Left ventricle myocardium inferior (tissue), 1 donor: ENCODE results near the gene RPL36. TPM values are rescaled to one million over a fixed set of nuclear protein-coding genes. Genes with fewer than 3 reads are reported as not detected.
"Not testable (repeated sequence)": the region's sequence is repeated elsewhere in the genome, so short reads cannot be mapped to it uniquely, and the experiment has no call there.

Experiments
- DNase-seq: peaks from one replicate; pipeline ENCODE4 v3.0.0-alpha.2; 2020
- H3K27ac ChIP-seq: fragments of 200-600 bp; replicated peaks from 2 replicates; pipeline ENCODE4 v1.8.0; 2021
- H3K27me3 ChIP-seq: fragments of 200-600 bp; 2 replicates; pipeline ENCODE4 v1.8.0; 2021; ENCODE audit warnings: low read depth
- H3K36me3 ChIP-seq: fragments of 200-600 bp; 2 replicates; pipeline ENCODE4 v1.8.0; 2021
- H3K4me1 ChIP-seq: fragments of 200-600 bp; 2 replicates; pipeline ENCODE4 v1.8.0; 2021
- H3K4me3 ChIP-seq: fragments of 200-600 bp; 2 replicates; pipeline ENCODE4 v1.8.0; 2021; ENCODE audit warnings: mild to moderate bottlenecking, moderate library complexity
- H3K9me3 ChIP-seq: fragments of 200-600 bp; replicated peaks from 2 replicates; pipeline ENCODE4 v1.8.0; 2021
- intact Hi-C: fragments of 100-400 bp; cut with micrococcal nuclease; formaldehyde crosslinking; loops from one replicate; pipeline ENCODE4 v1.11.0; 2022
- total RNA-seq: library from RNA; stranded (reverse); fragmentation: NEBNext Ultra II Directional; extraction: Animal tissue kit (Norgen Biotek cat#: 25700); gene quantifications from one replicate; pipeline ENCODE4 v1.2.1, GENCODE V29; 2021
- TF ChIP-seq, protein P1 (sequence below): fragments of 200-600 bp; IDR thresholded peaks from 2 replicates; pipeline ENCODE4 v1.8.0; 2021; ENCODE audit warnings: antibody characterized with exemption, mild to moderate bottlenecking, borderline replicate concordance
- donor health status: DM: no; HTN: yes; CAD: no; lungs with severe emphysema.

Gene RPL36
- total RNA-seq, 1 donor from 2014 or later: 407 TPM

DNA sequence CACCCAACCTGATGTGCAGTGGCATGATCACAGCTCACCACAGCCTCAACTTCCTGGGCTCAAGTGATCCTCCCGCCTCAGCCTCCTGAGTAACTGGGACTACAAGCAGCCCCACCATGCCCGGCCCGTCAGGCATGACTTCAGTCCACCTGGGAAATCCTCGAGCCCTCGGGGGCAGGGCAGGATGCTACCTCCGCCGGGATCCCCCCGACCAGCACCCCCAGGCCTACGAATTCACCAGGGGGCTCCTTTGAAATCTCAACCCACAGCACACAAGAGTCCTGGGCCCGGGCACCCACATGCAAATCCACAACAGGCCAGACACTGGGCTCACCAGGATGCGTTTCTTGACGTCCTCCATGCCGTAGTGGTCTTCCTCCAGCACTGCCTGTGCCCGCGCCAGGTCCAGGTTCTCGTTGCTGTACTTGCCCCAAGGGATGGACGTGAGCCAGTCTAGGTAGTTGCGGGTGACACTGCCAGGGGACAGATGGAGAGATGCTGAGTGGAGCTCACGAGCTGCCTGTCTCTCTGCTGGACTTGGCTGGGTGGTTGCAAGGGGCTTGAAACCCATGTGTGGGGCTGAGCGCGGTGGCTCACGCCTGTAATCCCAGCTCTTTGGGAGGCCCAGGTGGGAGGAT, 10.5 kb downstream of the RPL36 start:
- Histone ChIP-seq H3K4me3 (no peak overlapping the region), H3K9me3 (no peaks in the 10 kb centered on the region), H3K27me3 (no peaks in the 10 kb centered on the region), H3K36me3 (peaks cover 80% of the 10 kb centered on the region), H3K4me1 (no peaks in the 10 kb centered on the region), H3K27ac (no peak overlapping the region)
- TF ChIP-seq, protein P1, sequence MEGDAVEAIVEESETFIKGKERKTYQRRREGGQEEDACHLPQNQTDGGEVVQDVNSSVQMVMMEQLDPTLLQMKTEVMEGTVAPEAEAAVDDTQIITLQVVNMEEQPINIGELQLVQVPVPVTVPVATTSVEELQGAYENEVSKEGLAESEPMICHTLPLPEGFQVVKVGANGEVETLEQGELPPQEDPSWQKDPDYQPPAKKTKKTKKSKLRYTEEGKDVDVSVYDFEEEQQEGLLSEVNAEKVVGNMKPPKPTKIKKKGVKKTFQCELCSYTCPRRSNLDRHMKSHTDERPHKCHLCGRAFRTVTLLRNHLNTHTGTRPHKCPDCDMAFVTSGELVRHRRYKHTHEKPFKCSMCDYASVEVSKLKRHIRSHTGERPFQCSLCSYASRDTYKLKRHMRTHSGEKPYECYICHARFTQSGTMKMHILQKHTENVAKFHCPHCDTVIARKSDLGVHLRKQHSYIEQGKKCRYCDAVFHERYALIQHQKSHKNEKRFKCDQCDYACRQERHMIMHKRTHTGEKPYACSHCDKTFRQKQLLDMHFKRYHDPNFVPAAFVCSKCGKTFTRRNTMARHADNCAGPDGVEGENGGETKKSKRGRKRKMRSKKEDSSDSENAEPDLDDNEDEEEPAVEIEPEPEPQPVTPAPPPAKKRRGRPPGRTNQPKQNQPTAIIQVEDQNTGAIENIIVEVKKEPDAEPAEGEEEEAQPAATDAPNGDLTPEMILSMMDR: no peak
- DNase-seq: no peak
- intact Hi-C loops: no loop called here

DNA sequence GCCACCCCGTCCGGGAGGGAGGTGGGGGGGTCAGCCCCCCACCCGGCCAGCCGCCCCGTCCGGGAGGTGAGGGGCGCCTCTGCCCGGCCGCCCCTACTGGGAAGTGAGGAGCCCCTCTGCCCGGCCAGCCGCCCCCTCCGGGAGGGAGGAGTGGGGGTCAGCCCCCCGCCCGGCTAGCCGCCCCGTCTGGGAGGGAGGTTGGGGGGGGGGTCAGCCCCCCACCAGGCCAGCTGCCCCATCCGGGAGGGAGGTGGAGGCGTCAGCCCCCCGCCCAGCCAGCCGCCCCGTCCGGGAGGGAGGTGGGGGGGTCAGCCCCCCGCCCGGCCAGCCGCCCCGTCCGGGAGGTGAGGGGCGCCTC, 11.9 kb downstream of the RPL36 start:
- H3K4me1 ChIP-seq, H3K27me3 ChIP-seq, H3K27ac ChIP-seq, H3K4me3 ChIP-seq, H3K9me3 ChIP-seq, intact Hi-C loops, DNase-seq: not testable (repeated sequence)
- H3K36me3 ChIP-seq: peaks cover 80% of the 10 kb centered on the region

DNA sequence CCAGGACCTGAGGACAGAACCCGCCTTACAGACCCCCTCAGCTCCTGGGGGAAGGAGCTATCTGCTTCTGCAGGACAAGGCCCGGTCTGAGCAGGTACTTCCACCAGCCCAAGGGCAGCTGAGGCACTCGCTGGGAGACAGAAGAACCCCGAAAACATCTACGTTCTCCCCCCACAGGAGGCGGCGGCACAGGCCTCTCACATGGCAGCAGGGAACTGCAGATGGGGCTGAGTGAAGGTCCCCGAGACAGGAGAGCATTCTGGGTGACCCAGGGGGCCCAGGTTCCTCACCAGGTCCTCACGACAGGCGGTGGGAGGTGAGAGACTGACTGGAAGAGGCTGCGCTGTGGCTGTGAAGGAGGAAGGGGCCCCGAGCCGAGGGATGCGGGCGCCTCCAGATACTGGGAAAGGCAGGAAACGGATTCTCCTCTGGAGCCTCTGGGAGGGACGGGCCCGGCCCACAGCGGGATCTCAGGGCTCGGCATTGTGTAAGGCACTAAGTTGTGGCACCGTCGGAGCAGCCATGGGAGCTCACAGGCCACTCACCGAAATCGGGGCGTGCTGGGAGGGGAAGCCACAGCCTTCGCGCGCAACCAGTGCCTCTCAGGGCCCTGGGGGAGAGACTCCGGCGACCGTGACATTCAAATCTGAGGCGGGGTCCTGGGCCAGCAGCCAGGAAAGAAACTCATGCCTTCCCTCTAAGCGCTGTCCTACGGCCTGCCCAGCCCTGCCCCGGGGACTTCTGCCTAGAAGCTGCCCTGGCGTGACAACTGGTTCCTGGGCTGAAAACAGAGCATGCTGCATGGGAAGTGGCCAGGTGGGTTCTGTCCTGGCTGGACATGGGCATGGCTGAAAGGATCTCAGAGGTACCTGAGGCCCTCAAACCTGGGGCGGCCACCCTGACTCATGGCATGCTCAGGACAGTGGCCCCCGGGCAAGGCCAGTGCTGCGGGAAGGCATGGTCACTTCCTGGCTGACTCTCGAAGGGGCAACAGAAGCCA, 14.0 kb downstream of the RPL36 start:
- Histone ChIP-seq H3K9me3 (no peaks in the 10 kb centered on the region), H3K4me1 (no peaks in the 10 kb centered on the region), H3K27me3 (no peaks in the 10 kb centered on the region), H3K4me3 (no peak overlapping the region), H3K27ac (no peak overlapping the region), H3K36me3 (peaks cover 80% of the 10 kb centered on the region)
- intact Hi-C loops: no loop called here
- no peak for DNase-seq
- TF ChIP-seq, protein P1: no peak

DNA sequence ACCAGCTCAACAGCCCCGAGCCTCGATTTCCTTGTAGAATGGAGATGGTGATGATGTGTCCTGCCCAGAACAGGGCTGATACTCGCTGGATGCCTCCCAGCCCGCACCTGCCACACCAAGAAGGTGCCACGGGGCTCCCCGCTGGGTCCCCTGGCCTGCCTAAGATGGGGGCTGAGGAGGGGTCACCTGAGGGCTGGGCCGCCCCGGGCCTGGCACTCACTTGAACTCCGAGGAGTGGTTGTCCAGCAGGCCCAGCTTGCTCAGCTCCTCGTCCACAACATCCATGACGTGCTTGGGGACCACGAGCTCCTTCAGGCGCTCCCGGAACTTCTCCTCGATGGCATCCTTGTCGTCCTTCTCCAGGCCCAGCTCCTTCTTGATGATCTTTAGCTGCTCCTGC, 15.5 kb downstream of the RPL36 start:
- no peak overlapping the region for H3K27ac ChIP-seq
- DNase-seq: no peak
- H3K9me3 ChIP-seq: no peaks in the 10 kb centered on the region
- H3K36me3 ChIP-seq: peaks cover 74% of the 10 kb centered on the region
- H3K4me3 ChIP-seq: no peak overlapping the region
- H3K4me1 ChIP-seq: no peaks in the 10 kb centered on the region
- TF ChIP-seq, protein P1: no peak
- no peaks in the 10 kb centered on the region for H3K27me3 ChIP-seq
- intact Hi-C loops: no loop called here

DNA sequence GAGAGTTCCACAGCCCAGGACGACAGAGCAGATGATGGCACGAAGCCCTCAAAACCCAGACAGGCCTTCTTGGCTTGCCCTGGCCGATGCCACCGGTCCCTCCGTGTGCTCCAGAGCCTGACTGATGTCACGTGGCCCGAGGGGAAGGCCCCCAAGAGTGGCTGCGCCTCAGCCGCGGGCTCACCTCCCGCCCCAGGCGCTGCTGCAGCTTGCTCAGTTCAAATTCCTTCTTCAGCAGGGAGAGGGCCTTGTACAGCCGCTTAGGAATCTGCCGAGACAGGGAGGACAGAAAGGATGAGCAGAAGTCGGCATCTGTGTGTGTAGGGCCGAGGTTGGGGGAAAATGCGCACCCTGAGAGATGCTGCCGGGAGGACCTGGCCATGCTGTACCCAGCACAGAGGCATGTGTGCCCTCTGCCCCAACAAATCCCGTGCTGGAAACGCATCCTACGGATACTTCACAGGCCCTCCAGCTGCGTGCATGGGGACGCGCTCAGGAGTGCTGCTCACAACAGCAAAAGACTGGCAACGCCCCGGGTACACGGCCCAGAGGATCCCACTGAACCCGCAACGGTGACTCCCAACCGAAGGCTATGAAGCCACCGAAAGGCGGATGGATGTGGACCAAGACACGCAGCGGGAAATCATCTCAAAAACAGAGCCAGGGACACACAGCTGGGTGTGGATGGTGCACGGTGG, 16.9 kb downstream of the RPL36 start:
- intact Hi-C loops: no loop called here
- Histone ChIP-seq H3K9me3 (no peaks in the 10 kb centered on the region), H3K4me1 (no peaks in the 10 kb centered on the region), H3K36me3 (peaks cover 82% of the 10 kb centered on the region), H3K27ac (no peak overlapping the region), H3K27me3 (no peaks in the 10 kb centered on the region), H3K4me3 (no peak overlapping the region)
- TF ChIP-seq, protein P1: no peak
- DNase-seq: no peak
